ENCODE measurements around the gene SLC46A1. TPM values are rescaled to one million over a fixed set of nuclear protein-coding genes. Genes with fewer than 3 reads are reported as not detected.

The SLC46A1 gene
- total RNA-seq, 4 donors from 2014 or later, result 0.83 to 4.0 (median 1.6) TPM

- Histone ChIP-seq H3K27ac (no peak overlapping the region), H3K9me3 (no peaks in the 10 kb centered on the region), H3K36me3 (peaks cover 0 to 96% (median 11%) of the 10 kb centered on the region in 3 donors), H3K4me1 (no peaks in the 10 kb centered on the region), H3K27me3 (no peaks in the 10 kb centered on the region), H3K4me3 (no peak overlapping the region)
- intact Hi-C loops (cut with DNase I), result no loop called here
- WGBS, 2 donors, result 56 to 78% methylated on average over 2 of the region's 2 CpGs
- DNase-seq, result no peak
- TF ChIP-seq CTCF (IDR thresholded peaks at IDR 0.05), result no peak
- no peak for TF ChIP-seq POLR2A (IDR thresholded peaks at IDR 0.05)
These were observed 10.6 kb downstream of the SLC46A1 start for GRCh38 chr17:28395426-28395825.

- DNase-seq, result no peak
- Histone ChIP-seq H3K36me3 (peaks cover 0 to 97% (median 11%) of the 10 kb centered on the region in 3 donors), H3K4me1 (no peaks in the 10 kb centered on the region), H3K9me3 (no peaks in the 10 kb centered on the region), H3K4me3 (no peak overlapping the region), H3K27me3 (no peaks in the 10 kb centered on the region), H3K27ac (no peak overlapping the region)
- intact Hi-C loops (cut with DNase I), result no loop called here
- WGBS, 2 donors, result 51 to 73% methylated on average over 7 of the region's 7 CpGs
- TF ChIP-seq CTCF (IDR thresholded peaks at IDR 0.05) (no peak), POLR2A (IDR thresholded peaks at IDR 0.05) (no peak)
These were observed 11.5 kb downstream of the SLC46A1 start for GRCh38 chr17:28394337-28395116.

- Histone ChIP-seq H3K9me3 (no peaks in the 10 kb centered on the region), H3K4me1 (no peaks in the 10 kb centered on the region), H3K27ac (no peak overlapping the region), H3K4me3 (no peak overlapping the region), H3K36me3 (peaks cover 0 to 98% (median 11%) of the 10 kb centered on the region in 3 donors), H3K27me3 (no peaks in the 10 kb centered on the region)
- TF ChIP-seq CTCF (IDR thresholded peaks at IDR 0.05) (no peak), POLR2A (IDR thresholded peaks at IDR 0.05) (no peak)
- intact Hi-C loops (cut with DNase I), result no loop called here
- DNase-seq, result no peak
- WGBS, 2 donors, result 70 to 72% methylated on average over 8 to 10 of the region's 10 CpGs
These were observed 13.5 kb downstream of the SLC46A1 start for GRCh38 chr17:28392491-28392890.

- Histone ChIP-seq H3K4me1 (no peaks in the 10 kb centered on the region), H3K9me3 (no peaks in the 10 kb centered on the region), H3K36me3 (peaks cover 0 to 91% (median 8%) of the 10 kb centered on the region in 3 donors), H3K4me3 (no peak overlapping the region), H3K27me3 (no peaks in the 10 kb centered on the region), H3K27ac (no peak overlapping the region)
- TF ChIP-seq POLR2A (IDR thresholded peaks at IDR 0.05), result no peak
- TF ChIP-seq CTCF (IDR thresholded peaks at IDR 0.05), result no peak
- intact Hi-C loops (cut with DNase I), result no loop called here
- WGBS, 2 donors, result 66 to 71% methylated on average over 1 to 2 of the region's 2 CpGs
- DNase-seq, result no peak
These were observed 14.6 kb downstream of the SLC46A1 start for GRCh38 chr17:28391401-28391800.

GRCh38 chr17:28390984-28391383, 15.0 kb downstream of the SLC46A1 start:
- H3K9me3 ChIP-seq, result no peaks in the 10 kb centered on the region
- no peak for DNase-seq
- TF ChIP-seq CTCF (IDR thresholded peaks at IDR 0.05), result no peak
- TF ChIP-seq POLR2A (IDR thresholded peaks at IDR 0.05), result no peak
- no peaks in the 10 kb centered on the region for H3K27me3 ChIP-seq
- 100% methylated on average over 1 of the region's 1 CpG for WGBS, 2 donors
- intact Hi-C loops (cut with DNase I), result no loop called here
- no peak overlapping the region for H3K27ac ChIP-seq
- H3K36me3 ChIP-seq, result peaks cover 0 to 86% (median 6%) of the 10 kb centered on the region in 3 donors
- no peak overlapping the region for H3K4me3 ChIP-seq
- peaks cover 0 to under 1% (median 0%) of the 10 kb centered on the region in 3 donors for H3K4me1 ChIP-seq
